ENCODE data around the gene IFT57.

Gene IFT57

GRCh38 chr3:108183181-108183580, 39.0 kb downstream of the IFT57 start:
- TF ChIP-seq TEAD4 (IDR thresholded peaks at IDR 0.05) (no peak), NFIC (IDR thresholded peaks at IDR 0.05) (no peak)

GRCh38 chr3:108182339-108182738, 39.9 kb downstream of the IFT57 start:
- TF ChIP-seq CEBPB (IDR thresholded peaks at IDR 0.05) = no peak
- TF ChIP-seq TAF1 (IDR thresholded peaks at IDR 0.05; ENCODE audit: low read depth) = no peak
- no peak for TF ChIP-seq NFIC (IDR thresholded peaks at IDR 0.05)
- TF ChIP-seq YY1 (IDR thresholded peaks at IDR 0.05; ENCODE audit: low read depth) = no peak
- no peak for TF ChIP-seq MAX (IDR thresholded peaks at IDR 0.05)
- TF ChIP-seq EP300 (IDR thresholded peaks at IDR 0.05; ENCODE audit: borderline replicate concordance) = no peak
- TF ChIP-seq EGR1 (IDR thresholded peaks at IDR 0.05) = no peak
- TF ChIP-seq TCF12 (IDR thresholded peaks at IDR 0.05; ENCODE audit: low read depth) = no peak
- TF ChIP-seq FOXM1 (IDR thresholded peaks at IDR 0.05; ENCODE audit: borderline replicate concordance, low read depth) = no peak
- no peak for TF ChIP-seq CREB1 (IDR thresholded peaks at IDR 0.05; ENCODE audit: low read depth)
- no peak for TF ChIP-seq TEAD4 (IDR thresholded peaks at IDR 0.05)
- no peak for TF ChIP-seq RAD21 (IDR thresholded peaks at IDR 0.05; ENCODE audit: low read depth)
- TF ChIP-seq REST (IDR thresholded peaks at IDR 0.05; ENCODE audit: low read depth) = no peak
- TF ChIP-seq USF1 (IDR thresholded peaks at IDR 0.05) = no peak
- TF ChIP-seq ZBTB7A (IDR thresholded peaks at IDR 0.05; ENCODE audit: low read depth) = no peak

GRCh38 chr3:108181172-108181571, 41.1 kb downstream of the IFT57 start:
- TF ChIP-seq EGR1 (IDR thresholded peaks at IDR 0.05) = no peak
- no peak for TF ChIP-seq EP300 (IDR thresholded peaks at IDR 0.05; ENCODE audit: borderline replicate concordance)
- TF ChIP-seq NFIC (IDR thresholded peaks at IDR 0.05) = no peak
- no peak for TF ChIP-seq TAF1 (IDR thresholded peaks at IDR 0.05; ENCODE audit: low read depth)
- TF ChIP-seq ZBTB7A (IDR thresholded peaks at IDR 0.05; ENCODE audit: low read depth) = no peak
- no peak for TF ChIP-seq CEBPB (IDR thresholded peaks at IDR 0.05)
- TF ChIP-seq USF1 (IDR thresholded peaks at IDR 0.05) = no peak
- no peak for TF ChIP-seq TCF12 (IDR thresholded peaks at IDR 0.05; ENCODE audit: low read depth)
- no peak for TF ChIP-seq REST (IDR thresholded peaks at IDR 0.05; ENCODE audit: low read depth)

- TF ChIP-seq REST (IDR thresholded peaks at IDR 0.05; ENCODE audit: low read depth) (no peak), CREB1 (IDR thresholded peaks at IDR 0.05; ENCODE audit: low read depth) (no peak), CEBPB (IDR thresholded peaks at IDR 0.05) (no peak), EP300 (IDR thresholded peaks at IDR 0.05; ENCODE audit: borderline replicate concordance) (no peak), MAX (IDR thresholded peaks at IDR 0.05) (no peak), FOXM1 (IDR thresholded peaks at IDR 0.05; ENCODE audit: borderline replicate concordance, low read depth) (no peak), TEAD4 (IDR thresholded peaks at IDR 0.05) (no peak), TAF1 (IDR thresholded peaks at IDR 0.05; ENCODE audit: low read depth) (no peak), EGR1 (IDR thresholded peaks at IDR 0.05) (no peak), RAD21 (IDR thresholded peaks at IDR 0.05; ENCODE audit: low read depth) (no peak), USF1 (IDR thresholded peaks at IDR 0.05) (no peak), ZBTB7A (IDR thresholded peaks at IDR 0.05; ENCODE audit: low read depth) (no peak), TCF12 (IDR thresholded peaks at IDR 0.05; ENCODE audit: low read depth) (no peak), NFIC (IDR thresholded peaks at IDR 0.05) (no peak), YY1 (IDR thresholded peaks at IDR 0.05; ENCODE audit: low read depth) (no peak)
These were observed 42.0 kb downstream of the IFT57 start for GRCh38 chr3:108180194-108180593.

All from Ishikawa (cell line).